HepG2 (cell line): ENCODE data around the gene VPS18. TPM values are rescaled to one million over a fixed set of nuclear protein-coding genes. Genes with fewer than 3 reads are reported as not detected.
A peak's percentile ranks its signal among the peaks of the same experiment; 100 is the strongest.

Experiments used
- CEBPG ChIP-seq: IDR thresholded peaks from 2 replicates; pipeline ENCODE4 v1.6.1; 2016
- FIP1L1 ChIP-seq: fragments of 200-400 bp; formaldehyde crosslinking; IDR thresholded peaks from 2 replicates; pipeline ENCODE4 v1.6.1; 2018; ENCODE audit warnings: low read depth, mild to moderate bottlenecking, low read length, moderate library complexity, borderline replicate concordance; ENCODE audit not compliant: insufficient read depth
- GMEB2 ChIP-seq: IDR thresholded peaks from 2 replicates; pipeline ENCODE4 v1.6.1; 2016; ENCODE audit warnings: missing biosample characterization, missing genetic modification reagents, low read depth
- HCFC1 ChIP-seq: fragments of 150-350 bp; IDR thresholded peaks from 2 replicates; pipeline ENCODE4 v1.6.1; 2014; ENCODE audit warnings: low read depth, low read length
- HIVEP1 ChIP-seq: sonication (generic); formaldehyde crosslinking; IDR thresholded peaks from 2 replicates; pipeline ENCODE4 v1.4.0; 2020; ENCODE audit warnings: mild to moderate bottlenecking, missing genetic modification reagents
- HOXA7 ChIP-seq: sonication (generic); formaldehyde crosslinking; IDR thresholded peaks from 2 replicates; pipeline ENCODE4 v1.8.1; 2022; ENCODE audit warnings: mild to moderate bottlenecking, missing genetic modification reagents, moderate library complexity
- MEIS1 ChIP-seq: sonication (generic); formaldehyde crosslinking; IDR thresholded peaks from 2 replicates; pipeline ENCODE4 v1.9.0; 2021; ENCODE audit warnings: mild to moderate bottlenecking, missing genetic modification reagents, moderate library complexity, borderline replicate concordance
- NFE2 ChIP-seq: sonication (generic); formaldehyde crosslinking; IDR thresholded peaks from 2 replicates; pipeline ENCODE4 v1.4.0; 2020; ENCODE audit warnings: missing genetic modification reagents
- PATZ1 ChIP-seq: sonication (generic); formaldehyde crosslinking; IDR thresholded peaks from 2 replicates; pipeline ENCODE4 v1.4.0; 2020; ENCODE audit warnings: missing genetic modification reagents
- REPIN1 ChIP-seq: sonication (generic); formaldehyde crosslinking; IDR thresholded peaks from 2 replicates; pipeline ENCODE4 v1.8.0; 2022; ENCODE audit warnings: missing genetic modification reagents, low read depth, mild to moderate bottlenecking, borderline replicate concordance
- RFXAP ChIP-seq: sonication (generic); formaldehyde crosslinking; IDR thresholded peaks from 2 replicates; pipeline ENCODE4 v1.4.0; 2020; ENCODE audit warnings: missing genetic modification reagents, borderline replicate concordance
- RNF2 ChIP-seq: fragments of 450-650 bp; conservative IDR thresholded peaks from 2 replicates; pipeline ENCODE4 v1.6.1; 2016; ENCODE audit warnings: low read depth
- ZC3H13 ChIP-seq: sonication (generic); formaldehyde crosslinking; IDR thresholded peaks from 2 replicates; pipeline ENCODE4 v1.8.1; 2023; ENCODE audit warnings: mild to moderate bottlenecking, missing genetic modification reagents, moderate library complexity
- ZNF234 ChIP-seq: sonication (generic); formaldehyde crosslinking; conservative IDR thresholded peaks from 2 replicates; pipeline ENCODE4 v1.5.1; 2020; ENCODE audit warnings: mild to moderate bottlenecking, missing genetic modification reagents
- ZNF441 ChIP-seq: sonication (generic); formaldehyde crosslinking; IDR thresholded peaks from 2 replicates; pipeline ENCODE4 v1.7.0; 2021; ENCODE audit warnings: missing genetic modification reagents, borderline replicate concordance
- ZNF530 ChIP-seq: sonication (generic); formaldehyde crosslinking; IDR thresholded peaks from 2 replicates; pipeline ENCODE4 v1.5.0; 2020; ENCODE audit warnings: low read depth, mild to moderate bottlenecking, missing genetic modification reagents
- ZNF878 ChIP-seq: sonication (generic); formaldehyde crosslinking; IDR thresholded peaks from 2 replicates; pipeline ENCODE4 v1.8.1; 2023; ENCODE audit warnings: mild to moderate bottlenecking, missing genetic modification reagents, moderate library complexity
- polyA plus RNA-seq, 8 experiments: library from polyadenylated mRNA; depleted of rRNA in 3 of 8; stranded (reverse) in 7 of 8; unstranded in 1 of 8; fragments of >200 nt; fragmentation: Illumina TruSeq in 4 of 8; extraction: Trizol in 4 of 8; gene quantifications; 2 replicates each; pipeline versions ENCODE4 v1.2.1 to v1.2.3, GENCODE V29; 2011 to 2016; ENCODE audit warnings: low read depth in 4 of 8, missing spikeins in 1 of 8, mixed read lengths in 1 of 8; ENCODE audit not compliant: insufficient read depth in 1 of 8
- total RNA-seq, 5 experiments: library from RNA; depleted of rRNA; stranded (reverse); fragments of >200 nt; fragmentation: Illumina TruSeq; extraction: Trizol; gene quantifications; 2 replicates each; pipeline ENCODE4 v1.2.3, GENCODE V29; 2016; ENCODE audit warnings: low read depth in 1 of 5
- TF ChIP-seq, protein P1 (sequence below), 2 experiments: IDR thresholded peaks; 2 replicates each; pipeline ENCODE4 v1.6.1; 2011 to 2012; ENCODE audit warnings: low read length in 2 of 2, borderline replicate concordance in 1 of 2, low read depth in 1 of 2, mild to moderate bottlenecking in 1 of 2, moderate library complexity in 1 of 2
- TF ChIP-seq, protein P2 (sequence below): sonication (generic); formaldehyde crosslinking; IDR thresholded peaks from 2 replicates; pipeline ENCODE4 v1.5.0; 2020; ENCODE audit warnings: mild to moderate bottlenecking, missing genetic modification reagents, moderate library complexity

Gene VPS18
- total and polyA plus RNA-seq, 2 of the 13 experiments (the other 11 are each of a cell fraction or from before 2014, with no cell fraction given): 5.8 to 17.0 TPM

DNA sequence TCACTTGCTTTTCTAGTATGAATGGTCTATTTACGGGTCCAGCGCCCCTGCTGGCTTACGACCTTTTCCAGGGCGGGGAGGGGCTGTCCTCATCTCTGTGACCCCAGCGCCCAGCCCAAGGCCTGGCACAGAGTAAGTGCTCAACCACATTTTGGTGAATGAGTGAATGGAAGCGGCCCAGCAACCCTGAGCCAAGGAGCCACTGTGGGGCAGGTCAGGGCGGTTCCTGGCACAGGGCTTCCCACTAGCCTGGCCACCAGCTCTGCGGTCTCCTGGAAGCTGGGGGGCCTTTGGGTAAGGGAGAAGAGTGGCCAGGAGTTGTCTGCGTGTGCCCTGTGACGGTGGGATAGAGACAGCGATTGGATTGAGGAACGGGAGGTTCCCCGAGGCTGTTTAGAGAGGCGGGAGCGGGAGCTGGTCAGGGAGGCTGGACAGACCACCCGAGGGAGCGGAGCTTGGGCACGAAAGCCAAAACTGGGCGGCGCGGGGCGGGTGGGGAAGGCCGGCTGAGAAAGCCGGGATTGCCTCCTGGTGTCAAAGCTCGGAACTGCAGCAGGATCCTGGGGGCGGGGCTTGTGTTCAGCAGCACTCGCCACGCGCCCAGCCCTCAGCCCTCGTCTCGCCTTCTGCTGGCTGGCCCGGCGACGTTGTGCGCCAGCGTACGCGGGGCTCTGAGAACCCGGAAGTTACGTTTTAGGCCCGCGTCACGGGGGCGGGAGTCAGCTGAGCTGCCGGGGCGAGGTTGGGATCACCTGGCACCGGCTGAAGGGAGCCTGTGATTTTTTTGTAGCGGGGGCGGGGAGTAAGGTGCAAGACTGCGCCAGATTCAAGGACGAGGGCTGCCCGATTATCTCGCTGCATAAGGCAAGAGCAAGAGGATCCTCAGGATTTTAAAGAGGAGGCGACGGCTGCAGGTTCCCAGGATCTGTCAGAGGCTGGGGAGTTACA lies at the start of gene VPS18 (continued):
- TF ChIP-seq, protein P1, sequence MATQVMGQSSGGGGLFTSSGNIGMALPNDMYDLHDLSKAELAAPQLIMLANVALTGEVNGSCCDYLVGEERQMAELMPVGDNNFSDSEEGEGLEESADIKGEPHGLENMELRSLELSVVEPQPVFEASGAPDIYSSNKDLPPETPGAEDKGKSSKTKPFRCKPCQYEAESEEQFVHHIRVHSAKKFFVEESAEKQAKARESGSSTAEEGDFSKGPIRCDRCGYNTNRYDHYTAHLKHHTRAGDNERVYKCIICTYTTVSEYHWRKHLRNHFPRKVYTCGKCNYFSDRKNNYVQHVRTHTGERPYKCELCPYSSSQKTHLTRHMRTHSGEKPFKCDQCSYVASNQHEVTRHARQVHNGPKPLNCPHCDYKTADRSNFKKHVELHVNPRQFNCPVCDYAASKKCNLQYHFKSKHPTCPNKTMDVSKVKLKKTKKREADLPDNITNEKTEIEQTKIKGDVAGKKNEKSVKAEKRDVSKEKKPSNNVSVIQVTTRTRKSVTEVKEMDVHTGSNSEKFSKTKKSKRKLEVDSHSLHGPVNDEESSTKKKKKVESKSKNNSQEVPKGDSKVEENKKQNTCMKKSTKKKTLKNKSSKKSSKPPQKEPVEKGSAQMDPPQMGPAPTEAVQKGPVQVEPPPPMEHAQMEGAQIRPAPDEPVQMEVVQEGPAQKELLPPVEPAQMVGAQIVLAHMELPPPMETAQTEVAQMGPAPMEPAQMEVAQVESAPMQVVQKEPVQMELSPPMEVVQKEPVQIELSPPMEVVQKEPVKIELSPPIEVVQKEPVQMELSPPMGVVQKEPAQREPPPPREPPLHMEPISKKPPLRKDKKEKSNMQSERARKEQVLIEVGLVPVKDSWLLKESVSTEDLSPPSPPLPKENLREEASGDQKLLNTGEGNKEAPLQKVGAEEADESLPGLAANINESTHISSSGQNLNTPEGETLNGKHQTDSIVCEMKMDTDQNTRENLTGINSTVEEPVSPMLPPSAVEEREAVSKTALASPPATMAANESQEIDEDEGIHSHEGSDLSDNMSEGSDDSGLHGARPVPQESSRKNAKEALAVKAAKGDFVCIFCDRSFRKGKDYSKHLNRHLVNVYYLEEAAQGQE (IDR thresholded peaks at IDR 0.05; ENCODE audit: borderline replicate concordance in 1 of 2, low read depth in 1 of 2, low read length in 2 of 2): no peak; a peak in 1 of 4 replicates
- TF ChIP-seq RFXAP (CRISPR knock-in tag) (no peak), ZC3H13 (CRISPR knock-in tag) (0 out of 2 replicates have a peak, but pooled peaks have one; percentile 19), NFE2 (CRISPR knock-in tag) (no peak), ZNF441 (CRISPR knock-in tag) (peak; percentile 48; the same call in 1 of the 2 replicates), REPIN1 (CRISPR knock-in tag) (0 out of 2 replicates have a peak, but pooled peaks have one; percentile 54), MEIS1 (CRISPR knock-in tag) (peak; percentile 57; the same call in 1 of the 2 replicates), GMEB2 (peak; percentile 88), PATZ1 (CRISPR knock-in tag) (peak; percentile 78), HOXA7 (CRISPR knock-in tag) (no peak), ZNF878 (CRISPR knock-in tag) (no peak; the same call in 1 of the 2 replicates), CEBPG (no peak), ZNF530 (CRISPR knock-in tag) (no peak; the same call in 1 of the 2 replicates), ZNF234 (CRISPR knock-in tag) (no peak), RNF2 (no peak; the same call in 1 of the 2 replicates), HCFC1 (peak; percentile 11), HIVEP1 (CRISPR knock-in tag) (no peak), FIP1L1 (no peak)
- TF ChIP-seq, protein P2, sequence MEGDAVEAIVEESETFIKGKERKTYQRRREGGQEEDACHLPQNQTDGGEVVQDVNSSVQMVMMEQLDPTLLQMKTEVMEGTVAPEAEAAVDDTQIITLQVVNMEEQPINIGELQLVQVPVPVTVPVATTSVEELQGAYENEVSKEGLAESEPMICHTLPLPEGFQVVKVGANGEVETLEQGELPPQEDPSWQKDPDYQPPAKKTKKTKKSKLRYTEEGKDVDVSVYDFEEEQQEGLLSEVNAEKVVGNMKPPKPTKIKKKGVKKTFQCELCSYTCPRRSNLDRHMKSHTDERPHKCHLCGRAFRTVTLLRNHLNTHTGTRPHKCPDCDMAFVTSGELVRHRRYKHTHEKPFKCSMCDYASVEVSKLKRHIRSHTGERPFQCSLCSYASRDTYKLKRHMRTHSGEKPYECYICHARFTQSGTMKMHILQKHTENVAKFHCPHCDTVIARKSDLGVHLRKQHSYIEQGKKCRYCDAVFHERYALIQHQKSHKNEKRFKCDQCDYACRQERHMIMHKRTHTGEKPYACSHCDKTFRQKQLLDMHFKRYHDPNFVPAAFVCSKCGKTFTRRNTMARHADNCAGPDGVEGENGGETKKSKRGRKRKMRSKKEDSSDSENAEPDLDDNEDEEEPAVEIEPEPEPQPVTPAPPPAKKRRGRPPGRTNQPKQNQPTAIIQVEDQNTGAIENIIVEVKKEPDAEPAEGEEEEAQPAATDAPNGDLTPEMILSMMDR: peak; percentile 95
